Ramos (cell line): Measurements from ENCODE around the gene YIPF5.

Experiments used
- in situ Hi-C: fragments of 300-500 bp; cut with MboI; formaldehyde crosslinking; loops from one replicate; pipeline ENCODE4 v1.14.3; 2022; ENCODE audit warnings: low sequenced_read_pairs; ENCODE audit not compliant: unreplicated experiment

The YIPF5 gene

GRCh38 chr5:144170276-144171024, at the start of gene YIPF5, which contains the start of gene KCTD16:
TSS of gene YIPF5 (minus strand) at chr5:144170659. CDS start at chr5:144169955, 704 bp downstream.
TSS of gene KCTD16 (plus strand) at chr5:144170873.
- in situ Hi-C loops = no loop called here

GRCh38 chr5:144219869-144220268, 49.4 kb upstream of the YIPF5 start:
- in situ Hi-C loops = loop anchor here (25.0 kb wide), 2 partner anchors 1017 to 1617 kb away; partner anchors contain the start of gene PRELID2

- in situ Hi-C loops = loop anchor here (25.0 kb wide), 2 partner anchors 1027 to 1627 kb away; partner anchors contain the start of gene PRELID2
These were observed 40.2 kb upstream of the YIPF5 start for GRCh38 chr5:144210655-144211054.

GRCh38 chr5:144209361-144209760, 38.9 kb upstream of the YIPF5 start:
- in situ Hi-C loops = loop anchor here (25.0 kb wide), 2 partner anchors 1028 to 1628 kb away; partner anchors contain the start of gene PRELID2

GRCh38 chr5:144207875-144208444, 37.5 kb upstream of the YIPF5 start:
- in situ Hi-C loops = loop anchor here (25.0 kb wide), 2 partner anchors 1029 to 1629 kb away; partner anchors contain the start of gene PRELID2

- in situ Hi-C loops = loop anchor here (25.0 kb wide), 2 partner anchors 1031 to 1631 kb away; partner anchors contain the start of gene PRELID2
These were observed 35.7 kb upstream of the YIPF5 start for GRCh38 chr5:144206141-144206540.

DNA sequence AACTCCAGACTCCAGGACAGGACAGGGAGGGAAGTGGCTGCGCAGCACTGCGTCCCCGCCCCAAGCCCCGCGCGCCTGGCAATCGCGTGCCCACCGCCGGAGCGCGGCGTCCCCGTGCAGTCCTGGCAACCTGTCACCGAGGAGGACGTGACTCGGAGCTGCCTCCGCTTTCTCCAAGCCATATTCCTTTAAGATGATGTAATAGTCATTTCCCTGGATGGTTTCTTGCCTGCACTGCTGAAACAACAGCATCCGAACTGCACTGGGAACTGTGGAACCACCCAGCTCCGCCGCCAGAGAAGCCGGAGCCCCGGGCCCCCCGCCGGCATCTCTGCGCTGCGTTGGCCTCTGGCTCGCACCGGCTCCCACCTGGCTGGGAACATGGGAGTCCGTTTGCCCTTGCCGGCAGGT, 34.7 kb upstream of the YIPF5 start:
- in situ Hi-C loops = loop anchor here (25.0 kb wide), 2 partner anchors 1032 to 1632 kb away; partner anchors contain the start of gene PRELID2

DNA sequence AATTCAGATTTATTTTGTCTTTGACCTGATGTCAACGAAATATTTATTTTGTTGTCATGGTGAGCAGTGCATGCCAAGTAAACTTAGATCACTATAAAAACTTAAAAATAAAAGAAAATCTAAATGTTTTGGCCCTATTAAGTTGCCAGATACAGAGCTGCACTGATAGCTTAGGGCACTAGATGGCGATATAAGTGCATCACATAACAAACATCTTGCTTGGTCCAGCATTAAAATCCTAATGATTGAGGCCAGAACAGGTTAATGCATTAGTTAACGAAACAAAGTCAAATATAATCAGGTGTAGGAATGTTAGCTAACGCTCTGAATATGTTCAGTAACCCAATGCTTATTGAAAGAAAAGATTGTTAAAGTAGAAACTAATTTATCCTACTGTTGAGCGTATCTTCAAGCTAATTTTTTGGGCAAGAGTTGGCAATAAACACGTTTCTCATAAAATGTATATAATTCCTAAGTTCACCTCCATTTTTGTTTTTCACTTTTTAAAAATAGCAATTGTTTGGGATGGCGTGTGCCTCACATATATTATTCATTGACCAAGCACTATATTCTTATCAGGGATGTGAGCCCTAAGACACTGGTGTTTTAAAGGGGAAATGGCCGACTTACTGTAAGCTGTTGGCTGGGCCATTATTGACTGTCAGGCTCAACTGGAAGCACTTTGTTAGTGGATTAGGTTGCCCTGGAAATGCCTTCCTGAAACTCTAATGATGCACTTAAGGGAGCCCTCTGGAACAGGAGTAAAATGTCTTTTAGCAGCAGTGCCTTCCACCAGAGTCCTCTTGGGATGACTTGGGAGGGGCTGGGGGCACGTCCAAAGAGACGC, 33.5 kb upstream of the YIPF5 start:
- in situ Hi-C loops = loop anchor here (25.0 kb wide), 2 partner anchors 1033 to 1633 kb away; partner anchors contain the start of gene PRELID2

DNA sequence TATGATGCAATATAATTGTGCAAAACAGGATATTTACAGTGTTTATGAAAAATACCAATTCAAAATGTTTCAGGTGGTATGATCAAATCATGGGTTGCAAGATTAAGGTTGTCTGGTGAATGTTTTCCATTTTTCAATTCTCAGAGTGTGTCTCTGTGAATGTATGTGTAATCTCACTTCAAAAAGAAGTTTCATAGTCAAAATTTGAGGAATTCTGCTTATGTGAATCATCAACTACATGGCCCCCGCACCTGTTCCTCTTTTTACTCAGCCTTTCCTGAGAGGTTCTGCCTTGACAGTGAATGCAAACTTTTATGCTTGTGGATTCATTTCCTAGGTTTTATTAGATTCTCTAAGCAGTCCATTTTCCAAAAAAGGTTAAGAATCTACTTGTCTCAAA, 32.3 kb upstream of the YIPF5 start:
- in situ Hi-C loops = loop anchor here (25.0 kb wide), 2 partner anchors 1035 to 1635 kb away; partner anchors contain the start of gene PRELID2

DNA sequence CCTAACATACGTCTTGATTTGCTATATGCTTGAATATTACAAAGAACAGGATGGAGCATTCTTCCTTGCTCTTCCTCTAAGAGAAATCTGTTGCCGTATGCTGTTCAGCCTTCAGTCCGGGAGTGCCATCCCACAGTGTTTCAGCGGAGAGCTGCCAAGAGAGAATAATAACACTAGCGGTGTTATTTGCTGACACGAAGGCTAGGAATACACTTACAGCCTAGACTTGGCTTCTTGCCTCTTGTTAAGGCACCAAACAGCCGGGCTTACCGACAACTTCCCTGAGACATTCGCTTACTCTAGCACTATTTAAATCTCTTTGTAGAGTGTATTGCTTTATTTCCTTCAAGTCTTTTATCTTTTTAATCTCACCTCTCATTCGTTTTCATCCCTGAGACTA, 31.6 kb upstream of the YIPF5 start:
- in situ Hi-C loops = loop anchor here (25.0 kb wide), 2 partner anchors 1035 to 1635 kb away; partner anchors contain the start of gene PRELID2

- in situ Hi-C loops = loop anchor here (25.0 kb wide), 2 partner anchors 1036 to 1636 kb away; partner anchors contain the start of gene PRELID2
These were observed 31.1 kb upstream of the YIPF5 start for GRCh38 chr5:144201588-144201987.

DNA sequence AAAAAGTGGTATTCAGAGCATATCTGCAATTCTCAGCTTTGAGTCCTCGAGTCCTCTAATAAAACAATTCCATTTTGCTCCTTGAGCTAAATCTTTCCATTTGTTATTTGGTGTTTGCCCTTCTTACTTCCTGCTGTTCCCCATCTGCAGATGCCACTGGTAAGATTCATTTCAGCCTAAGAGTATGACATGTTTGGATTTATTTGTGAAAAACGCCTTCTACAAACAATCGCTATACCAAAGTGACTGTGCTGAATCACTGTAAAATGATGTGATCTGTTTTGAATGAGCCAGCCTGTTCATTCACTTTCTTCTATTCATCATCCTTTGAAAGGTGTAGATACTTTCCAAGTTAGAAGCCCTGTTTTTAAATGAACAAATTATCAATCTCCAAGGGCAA, 27.9 kb upstream of the YIPF5 start:
- in situ Hi-C loops = loop anchor here (25.0 kb wide), 2 partner anchors 1186 to 1286 kb away; no protein-coding TSS in a partner anchor

DNA sequence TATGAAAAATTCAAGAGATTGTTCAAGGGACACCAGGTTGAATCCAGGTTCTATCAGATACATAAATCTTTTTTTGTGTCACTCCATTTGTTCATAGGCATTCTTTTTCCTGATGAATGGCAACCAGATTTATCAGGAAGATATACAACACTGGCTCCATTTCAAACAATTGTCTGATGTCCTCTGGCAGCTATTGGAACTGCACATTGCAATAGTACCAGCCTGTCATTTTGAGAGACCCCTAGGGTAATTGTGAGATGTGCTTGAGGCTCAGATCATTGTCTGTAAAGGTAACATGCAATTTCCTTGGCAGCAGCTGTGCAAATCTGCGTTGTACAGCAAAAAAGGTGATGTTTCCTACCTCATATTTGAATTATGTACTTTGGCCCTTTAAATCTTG, 26.2 kb upstream of the YIPF5 start:
- in situ Hi-C loops = loop anchor here (25.0 kb wide), 2 partner anchors 1184 to 1284 kb away; no protein-coding TSS in a partner anchor

GRCh38 chr5:144195448-144195847, 25.0 kb upstream of the YIPF5 start:
- in situ Hi-C loops = loop anchor here (25.0 kb wide), 2 partner anchors 1183 to 1283 kb away; no protein-coding TSS in a partner anchor

DNA sequence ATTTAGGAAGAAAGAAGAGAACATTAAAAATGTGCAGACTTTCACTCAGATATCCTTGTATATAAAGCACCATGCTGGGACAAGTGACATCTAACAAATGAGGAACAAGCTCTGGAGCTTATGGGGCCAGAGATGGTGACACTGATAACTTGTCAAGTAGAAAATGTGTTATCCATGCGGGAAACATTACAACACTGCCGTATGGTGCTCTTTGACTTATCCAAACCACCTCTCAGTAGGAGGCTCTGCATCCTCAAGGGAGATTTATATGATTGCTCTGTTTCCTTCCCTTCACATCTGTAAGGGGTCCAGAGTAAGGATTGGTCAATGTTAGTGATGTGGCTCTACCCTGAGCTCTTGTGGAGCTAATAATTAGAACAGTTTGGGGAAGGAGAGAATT, 23.7 kb upstream of the YIPF5 start:
- in situ Hi-C loops = loop anchor here (25.0 kb wide), 2 partner anchors 1182 to 1282 kb away; no protein-coding TSS in a partner anchor

- in situ Hi-C loops = loop anchor here (25.0 kb wide), 2 partner anchors 1180 to 1280 kb away; no protein-coding TSS in a partner anchor
These were observed 22.2 kb upstream of the YIPF5 start for GRCh38 chr5:144192661-144193060.

DNA sequence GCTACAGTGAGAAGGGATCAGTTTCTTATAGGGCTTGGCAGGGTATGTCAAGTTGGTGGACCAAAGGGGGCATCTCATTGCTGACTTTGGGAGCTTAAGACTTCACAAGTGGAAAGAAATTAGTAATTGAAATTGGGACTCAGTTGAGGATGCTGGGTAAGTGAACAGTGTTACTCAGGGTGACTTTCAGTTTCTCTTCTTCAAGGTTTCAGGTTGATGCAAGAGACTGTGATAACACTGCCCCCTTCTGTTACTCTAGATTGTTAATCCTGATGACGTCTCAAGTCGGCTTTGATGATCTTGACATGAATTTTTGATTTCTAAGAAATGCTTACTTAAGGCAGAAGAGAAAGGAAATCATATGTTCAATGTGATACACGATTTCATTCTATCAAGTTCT, 21.5 kb upstream of the YIPF5 start:
- in situ Hi-C loops = loop anchor here (25.0 kb wide), 2 partner anchors 1180 to 1280 kb away; no protein-coding TSS in a partner anchor

GRCh38 chr5:144191531-144191930, 21.1 kb upstream of the YIPF5 start:
- in situ Hi-C loops = loop anchor here (25.0 kb wide), 2 partner anchors 1179 to 1279 kb away; no protein-coding TSS in a partner anchor

DNA sequence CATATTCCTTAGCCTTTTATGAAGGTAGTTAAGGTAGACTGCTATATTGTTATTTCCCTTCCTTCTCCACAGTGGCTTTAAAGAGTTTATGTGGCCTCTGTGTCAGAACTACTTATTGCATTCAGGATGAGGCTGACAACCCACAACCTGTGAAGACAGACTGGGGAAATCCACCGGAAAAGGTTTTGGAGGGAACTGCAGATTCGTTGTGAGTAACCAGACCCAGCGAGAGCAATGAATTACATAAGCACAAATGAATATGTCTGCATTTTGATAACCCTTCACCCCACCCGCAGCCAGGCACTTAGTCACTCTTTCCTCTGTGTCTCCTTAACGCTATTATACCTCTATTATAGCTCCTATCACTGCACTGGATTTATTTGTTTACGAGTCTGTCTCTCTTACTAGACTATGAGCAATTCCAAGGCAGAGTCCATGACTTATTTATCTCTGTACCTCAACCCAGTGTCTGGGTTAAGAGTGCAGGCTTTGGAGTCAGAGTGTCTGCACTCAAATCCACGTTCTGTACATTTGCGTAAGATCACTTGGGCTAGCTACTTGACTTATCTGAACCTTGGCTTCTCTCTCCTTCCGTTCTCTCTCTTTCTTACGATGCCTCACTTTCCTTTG, 19.5 kb upstream of the YIPF5 start:
- in situ Hi-C loops = loop anchor here (25.0 kb wide), 2 partner anchors 1178 to 1278 kb away; no protein-coding TSS in a partner anchor
